Stimulated activated CD8-positive, alpha-beta memory T cell treated with anti-CD3 and anti-CD28 coated beads, Interleukin-7, amount 100 ng/mL, for 1 hour (primary cell): ENCODE results near the gene WDR36.
A peak's percentile ranks its signal among the peaks of the same experiment; 100 is the strongest.
"Not testable (repeated sequence)": the region's sequence is repeated elsewhere in the genome, so short reads cannot be mapped to it uniquely, and the experiment has no call there.

Source experiments
- DNase-seq, 2 donors: peaks; one replicate each; pipeline ENCODE4 v3.0.0-alpha.2; 2020; ENCODE audit warnings: low read depth in 2 of 2

The WDR36 gene

GRCh38 chr5:111135946-111136345 lies 43.8 kb downstream of the WDR36 start:
- no peak for DNase-seq

GRCh38 chr5:111138096-111138495 lies 45.9 kb downstream of the WDR36 start:
- no peak for DNase-seq

DNA sequence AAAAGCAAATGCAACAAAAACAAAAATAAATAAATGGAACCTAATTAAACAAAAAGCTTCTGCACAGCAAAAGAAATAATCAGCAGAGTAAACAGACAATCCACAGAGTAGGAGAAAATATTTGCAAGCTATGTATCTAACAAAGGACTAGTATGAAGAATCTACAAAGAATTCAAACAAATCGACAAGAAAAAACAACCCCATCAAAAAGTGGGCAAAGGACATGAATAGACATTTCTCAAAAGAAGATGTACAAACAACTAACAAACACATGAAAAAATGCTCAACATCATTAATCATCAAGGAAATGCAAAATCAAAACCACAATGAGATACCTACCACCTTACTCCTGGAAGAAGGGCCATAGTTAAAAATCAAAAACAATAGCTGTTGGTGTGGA lies 49.3 kb downstream of the WDR36 start:
- not testable (repeated sequence) for DNase-seq

GRCh38 chr5:111142932-111143331 lies 50.8 kb downstream of the WDR36 start:
- no peak for DNase-seq

- DNase-seq: no peak
These were observed 51.8 kb downstream of the WDR36 start for GRCh38 chr5:111143910-111144309.

DNA sequence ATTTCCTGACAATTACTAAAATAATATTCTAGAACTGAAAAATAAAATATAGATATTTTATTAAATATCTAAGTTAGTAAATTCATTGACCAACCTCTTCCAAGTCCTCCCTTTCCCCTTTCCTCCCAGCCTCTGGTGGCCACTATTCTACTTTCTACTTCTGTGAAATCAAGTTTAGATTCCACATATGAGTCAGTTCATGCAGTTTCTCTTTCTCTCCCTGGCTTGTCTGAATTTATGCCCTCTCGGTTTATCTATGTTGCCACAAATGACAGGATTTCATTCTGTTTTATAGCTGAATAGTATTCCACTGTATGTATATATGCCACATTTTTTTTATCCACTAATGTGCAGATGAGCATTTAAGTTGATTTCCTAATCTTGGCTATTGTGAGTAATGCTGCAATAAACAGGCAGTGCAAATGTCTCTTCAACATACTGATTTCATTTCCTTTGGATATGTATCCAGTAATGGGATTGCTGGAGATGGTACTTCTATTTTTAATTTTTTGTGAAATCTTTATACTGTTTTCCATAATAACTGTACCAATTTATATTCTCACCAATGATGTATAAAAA lies 52.3 kb downstream of the WDR36 start:
- no peak for DNase-seq

- no peak for DNase-seq
These were observed 53.9 kb downstream of the WDR36 start for GRCh38 chr5:111146053-111146452.

GRCh38 chr5:111147502-111147901 lies 55.4 kb downstream of the WDR36 start:
- DNase-seq: no peak

DNA sequence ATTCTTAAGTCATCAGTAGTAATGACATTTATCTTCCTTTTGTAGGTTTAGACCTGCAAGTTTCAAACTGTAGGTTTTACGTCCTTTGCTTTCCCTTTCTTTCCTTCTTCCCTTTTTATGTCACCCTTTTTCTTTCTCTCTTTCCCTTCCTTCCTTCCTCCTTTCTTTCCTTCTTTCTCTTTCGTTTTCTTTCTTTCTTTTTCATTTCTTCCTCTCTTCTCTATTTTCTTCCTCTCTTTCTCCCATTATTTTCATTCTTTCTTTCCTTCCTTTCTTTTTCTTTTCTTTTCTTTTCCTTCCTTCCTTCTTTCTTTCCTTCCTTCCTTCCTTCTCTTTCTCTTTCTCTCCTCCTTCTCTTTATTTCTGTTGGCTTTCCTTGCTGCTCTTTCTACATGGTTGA lies 59.9 kb downstream of the WDR36 start:
- no peak for DNase-seq

DNA sequence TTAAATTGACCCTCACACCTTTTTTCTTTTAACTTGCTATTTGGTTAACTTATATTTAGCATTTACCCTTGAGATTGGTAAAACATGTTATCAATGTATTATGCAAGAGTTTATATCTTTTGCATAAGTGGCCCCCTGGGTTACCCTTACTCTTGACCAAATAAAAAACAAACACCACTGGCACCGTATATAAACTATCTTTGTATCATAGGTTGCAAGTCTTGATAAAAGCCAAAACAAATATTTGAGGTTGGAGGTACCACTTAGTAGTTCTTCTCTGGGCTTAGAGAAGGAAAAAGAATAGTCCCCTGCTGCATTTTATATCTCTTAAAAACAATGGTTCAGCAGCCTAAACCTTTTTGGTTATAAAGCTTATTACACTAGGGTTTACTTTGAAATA lies 61.3 kb downstream of the WDR36 start:
- no peak for DNase-seq

GRCh38 chr5:111153945-111154344 lies 61.8 kb downstream of the WDR36 start:
- no peak for DNase-seq

DNA sequence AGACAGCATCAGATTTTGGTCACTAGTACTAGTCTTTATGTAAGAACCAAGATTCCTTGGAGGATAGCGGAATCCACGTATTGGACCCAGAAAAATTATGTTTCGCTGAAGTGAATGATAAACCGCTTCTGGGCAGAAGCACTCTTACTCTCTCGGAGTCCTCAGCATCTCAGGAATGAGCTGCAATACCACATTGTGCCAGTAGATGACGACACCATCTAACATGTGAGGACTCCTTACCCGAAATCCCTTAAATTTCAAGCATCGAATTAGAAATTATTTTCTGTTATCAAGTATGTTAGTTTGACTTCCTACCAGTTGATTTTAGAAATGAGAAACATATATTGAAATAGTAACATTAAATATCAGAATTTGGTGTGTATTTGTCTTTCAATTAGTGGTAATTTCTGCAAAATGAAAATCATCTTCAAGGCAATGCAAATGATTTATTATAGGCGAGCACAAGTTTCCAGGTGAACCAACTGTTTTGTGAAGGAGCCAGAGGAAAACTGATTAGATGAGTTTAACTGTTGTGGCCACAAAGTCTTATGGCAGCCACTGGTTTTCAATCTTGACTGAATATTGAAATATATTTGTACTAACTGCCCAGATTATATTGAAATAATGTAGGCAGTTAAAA lies 66.1 kb downstream of the WDR36 start:
- peak; percentile 47 to 75 for DNase-seq

GRCh38 chr5:111159845-111160244 lies 67.7 kb downstream of the WDR36 start:
- no peak for DNase-seq

DNA sequence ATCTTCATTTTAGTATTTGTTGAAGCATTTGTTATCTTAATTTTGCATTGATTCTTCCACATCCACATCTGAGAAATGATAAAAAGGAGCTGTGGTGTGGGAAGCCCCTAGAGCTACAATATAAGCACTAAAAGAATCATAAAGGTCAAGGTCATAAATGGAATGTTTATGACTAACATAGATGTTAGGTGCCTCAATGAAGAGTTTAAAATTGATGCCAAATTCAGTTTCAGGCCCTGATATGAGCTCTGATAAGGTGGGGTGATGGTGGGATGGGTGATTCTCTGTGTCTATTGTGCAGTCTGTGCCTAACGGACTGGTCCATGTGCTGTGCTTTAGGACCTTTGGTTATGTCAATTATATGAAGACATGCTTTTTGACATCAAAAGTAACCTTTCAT lies 70.9 kb downstream of the WDR36 start:
- DNase-seq: no peak

- DNase-seq: no peak
These were observed 72.9 kb downstream of the WDR36 start for GRCh38 chr5:111165058-111165457.

GRCh38 chr5:111167551-111167950 lies 75.4 kb downstream of the WDR36 start:
- no peak for DNase-seq

DNA sequence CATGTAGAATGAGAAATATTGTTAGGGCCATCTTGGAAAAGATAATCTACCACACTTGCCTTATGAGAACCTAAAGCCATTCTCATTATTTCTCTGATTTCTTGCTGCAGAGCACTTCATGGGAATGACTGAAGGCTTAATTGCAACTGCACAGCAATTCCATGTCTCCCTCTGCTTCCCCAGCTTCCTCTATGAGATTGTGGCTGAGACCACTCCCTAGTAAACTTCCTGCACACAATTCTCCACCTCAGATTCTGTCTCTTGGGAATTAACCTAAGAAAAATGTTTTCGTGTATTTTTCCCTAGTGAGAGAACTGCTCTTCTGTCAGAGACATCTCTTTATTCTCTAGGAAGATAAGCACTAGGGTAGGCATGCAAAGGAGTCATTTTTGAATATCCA lies 76.5 kb downstream of the WDR36 start:
- DNase-seq: no peak

GRCh38 chr5:111169269-111169668 lies 77.1 kb downstream of the WDR36 start:
- no peak for DNase-seq

GRCh38 chr5:111170279-111170678 lies 78.1 kb downstream of the WDR36 start:
- no peak for DNase-seq

DNA sequence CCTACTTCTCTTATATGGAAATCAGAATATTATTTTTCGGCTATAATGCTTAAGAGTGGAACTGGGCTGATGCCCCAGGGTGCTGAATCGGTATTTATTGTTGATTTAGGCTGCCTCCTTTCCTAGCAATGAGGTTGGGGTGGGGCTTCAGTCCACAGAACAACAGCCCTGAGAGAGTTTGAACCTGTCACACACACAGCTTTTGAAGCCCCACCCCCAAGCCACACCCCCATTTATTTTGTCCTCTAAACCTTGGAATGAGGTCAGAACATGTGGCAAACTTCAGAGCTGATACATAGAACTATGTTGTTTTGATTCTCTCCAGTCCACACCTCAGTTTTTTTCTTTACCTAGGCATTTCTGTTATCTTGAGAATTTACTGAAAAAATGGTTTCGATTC lies 80.4 kb downstream of the WDR36 start:
- no peak for DNase-seq

GRCh38 chr5:111173476-111173875 lies 81.3 kb downstream of the WDR36 start:
- DNase-seq: no peak
